Skeletal muscle cell (primary cell): ENCODE data around the gene SLC29A4.

Experiments
- DNase-seq: peaks from one replicate; pipeline ENCODE4 v3.0.0-alpha.2; 2010; ENCODE audit warnings: low read depth
- H3K4me3 ChIP-seq: 2 replicates; pipeline ENCODE4 v1.5.1; 2011; ENCODE audit warnings: low read depth, mild to moderate bottlenecking, control low read depth, low read length, moderate library complexity

Gene SLC29A4

DNA sequence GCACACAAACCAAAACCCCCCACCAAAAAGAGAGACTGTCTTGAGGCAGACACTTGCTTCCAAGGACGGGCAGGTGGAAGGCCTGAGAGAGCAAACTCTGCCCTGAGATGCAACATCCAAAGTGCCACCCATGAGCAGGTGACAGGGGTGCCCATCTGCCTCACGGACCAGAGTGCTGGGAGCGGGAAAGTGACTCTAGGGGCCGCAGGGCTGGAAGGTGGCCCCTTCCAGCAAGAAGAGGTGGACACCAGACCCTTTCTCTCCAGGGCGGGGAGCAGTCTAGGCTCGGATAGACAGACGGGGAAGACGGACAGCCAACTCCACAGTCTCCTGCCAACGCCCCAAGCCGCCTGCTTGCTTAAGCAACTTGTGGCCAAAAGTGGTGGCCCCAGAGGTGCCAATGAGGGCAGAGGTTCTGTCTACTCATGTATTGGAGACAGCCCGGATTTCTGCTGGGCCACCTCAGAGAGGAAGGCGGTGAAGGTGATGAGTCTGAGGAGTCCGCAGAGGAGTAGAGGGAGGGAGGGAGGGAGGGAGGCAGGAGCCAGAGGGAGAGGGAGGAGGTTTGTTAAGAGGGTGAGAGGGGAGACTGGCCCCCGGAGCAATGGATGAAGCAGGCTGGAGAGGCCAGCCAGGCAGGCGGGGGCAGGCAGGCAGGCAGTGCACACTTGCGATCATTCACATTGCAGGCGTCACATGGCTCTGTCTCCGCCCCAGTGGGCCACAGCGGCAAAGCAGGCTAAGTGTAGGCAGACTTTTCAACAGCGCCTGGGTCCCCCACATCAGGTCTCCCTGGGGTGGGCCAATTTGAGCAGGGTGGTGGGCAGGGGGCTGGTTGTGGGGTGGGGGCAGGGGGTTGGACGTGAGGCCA lies 65.6 kb downstream of the SLC29A4 start:
- H3K4me3 ChIP-seq, result no peak overlapping the region
- no peak for DNase-seq

DNA sequence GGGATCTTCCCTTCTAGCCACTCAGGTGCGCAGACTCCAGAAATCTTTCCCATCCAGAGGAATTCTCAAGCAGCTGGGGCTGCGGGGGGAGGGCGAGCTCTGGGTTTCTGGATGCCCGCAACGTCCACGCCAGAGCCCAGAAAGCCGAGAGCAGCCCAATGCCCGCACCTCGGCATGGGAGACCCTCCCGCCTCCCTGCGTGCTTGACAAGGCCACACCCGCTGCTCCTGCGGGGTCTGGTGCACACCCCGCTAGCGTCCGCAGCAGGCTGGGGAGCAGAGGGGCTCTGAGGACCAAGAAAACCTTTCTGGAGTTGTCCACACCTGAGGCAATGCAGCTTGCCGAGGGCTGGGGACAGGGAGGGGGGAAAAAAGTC lies 66.2 kb downstream of the SLC29A4 start:
- no peak for DNase-seq
- H3K4me3 ChIP-seq, result no peak overlapping the region

GRCh38 chr7:5349437-5350173 lies 66.9 kb downstream of the SLC29A4 start:
- DNase-seq, result no peak
- no peak overlapping the region for H3K4me3 ChIP-seq

DNA sequence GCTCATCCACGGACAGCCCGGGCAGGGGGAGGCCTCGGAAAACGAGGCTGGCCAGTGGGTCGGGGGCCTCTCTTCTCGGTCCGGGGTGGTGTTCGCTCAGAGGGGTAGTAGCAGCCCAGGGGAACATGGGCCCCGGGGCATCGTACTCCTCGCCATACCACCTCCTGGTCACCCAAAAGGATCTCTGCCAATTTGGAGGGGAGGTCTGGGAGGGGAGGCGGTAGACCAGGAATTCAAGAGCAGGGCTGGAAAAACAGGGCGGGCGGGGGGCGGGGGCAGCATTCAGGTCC lies 67.4 kb downstream of the SLC29A4 start:
- no peak for DNase-seq
- H3K4me3 ChIP-seq, result no peak overlapping the region

- DNase-seq, result no peak
- no peak overlapping the region for H3K4me3 ChIP-seq
Measured at GRCh38 chr7:5350600-5351385, 68.0 kb downstream of the SLC29A4 start.

DNA sequence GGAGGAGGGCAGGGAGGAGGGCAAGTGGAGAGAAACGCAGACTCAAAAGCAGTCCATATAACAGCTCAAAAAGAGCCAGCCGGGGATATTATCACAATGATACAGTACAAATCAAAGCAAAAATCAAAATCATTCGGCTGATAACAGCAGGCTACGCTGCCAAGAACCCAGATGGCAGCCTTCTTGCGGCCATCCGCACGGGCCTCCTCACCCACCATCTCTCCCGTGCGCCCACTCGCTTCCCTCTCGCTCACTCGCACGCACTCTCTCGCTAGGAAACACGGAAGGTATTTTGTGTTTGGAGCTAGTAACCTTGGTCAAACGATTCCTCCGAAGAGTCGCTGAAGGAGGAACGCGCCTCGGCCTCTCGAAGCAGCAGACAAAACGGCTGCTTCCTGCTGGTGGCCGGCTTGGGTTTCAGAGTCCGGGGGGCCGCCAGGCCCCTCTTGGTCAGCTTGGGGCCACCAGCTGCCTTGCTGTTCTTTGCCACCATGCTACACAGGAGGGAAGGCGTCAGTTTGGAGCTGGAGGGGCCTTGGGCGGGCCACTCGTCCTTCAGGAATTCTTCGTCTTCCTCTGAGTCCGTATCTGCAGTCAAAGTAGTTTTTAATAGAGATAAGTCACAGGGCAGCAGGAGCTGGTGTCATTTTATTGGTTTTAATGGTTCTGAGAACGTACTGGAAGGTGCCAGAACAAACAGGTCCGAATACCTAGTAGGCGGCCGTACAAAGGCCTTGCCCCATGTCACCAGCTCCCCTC lies 68.9 kb downstream of the SLC29A4 start:
- DNase-seq, result no peak
- H3K4me3 ChIP-seq, result no peak overlapping the region

- H3K4me3 ChIP-seq, result no peak overlapping the region
- DNase-seq, result no peak
Measured at GRCh38 chr7:5352440-5353010, 69.8 kb downstream of the SLC29A4 start.

DNA sequence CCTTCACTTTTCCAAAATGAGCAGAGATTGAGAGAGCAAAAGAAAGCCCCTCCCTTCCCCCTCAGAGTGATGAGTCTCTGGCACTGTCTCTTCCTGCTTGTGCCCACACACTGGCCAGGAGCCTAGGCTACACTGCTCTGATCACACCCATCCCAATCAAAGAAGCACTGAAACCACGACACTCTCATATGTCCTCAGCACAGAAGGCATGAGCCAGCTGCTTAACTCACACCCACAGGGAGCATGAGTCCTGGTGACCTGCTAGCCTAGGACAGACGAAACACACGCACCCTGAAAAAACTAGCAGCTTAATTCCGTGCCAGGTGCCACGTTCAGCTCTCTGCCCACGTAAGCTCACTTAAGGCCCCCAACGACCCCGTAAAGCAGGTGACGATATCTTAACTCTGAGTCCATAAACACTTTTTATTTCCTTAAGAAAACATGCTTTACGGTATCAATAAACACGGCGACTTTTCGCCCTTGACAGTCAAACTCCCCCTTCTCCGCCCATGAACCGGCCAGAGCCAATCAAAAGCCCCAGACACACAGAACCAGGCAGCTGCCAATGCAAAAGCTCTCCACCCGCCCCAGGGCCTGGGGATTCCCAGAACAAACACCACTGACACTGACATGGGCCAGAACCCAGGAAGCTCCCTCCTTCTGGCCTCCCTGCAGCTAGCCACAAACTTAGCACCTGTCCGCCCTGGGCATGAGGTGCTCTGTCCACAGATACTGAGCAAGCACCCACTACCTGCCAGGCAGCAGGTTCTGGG lies 71.9 kb downstream of the SLC29A4 start:
- DNase-seq, result peak; percentile 10

More for the DNA sequence above, 71.9 kb downstream of the SLC29A4 start:
- H3K4me3 ChIP-seq, result no peak overlapping the region
